Measurements from ENCODE around the gene ASIC4. TPM values are rescaled to one million over a fixed set of nuclear protein-coding genes. Genes with fewer than 3 reads are reported as not detected.

ASIC4 gene
- total and polyA plus RNA-seq, 2 experiments from 2014 or later: 0.13 to 3.6 TPM

DNA sequence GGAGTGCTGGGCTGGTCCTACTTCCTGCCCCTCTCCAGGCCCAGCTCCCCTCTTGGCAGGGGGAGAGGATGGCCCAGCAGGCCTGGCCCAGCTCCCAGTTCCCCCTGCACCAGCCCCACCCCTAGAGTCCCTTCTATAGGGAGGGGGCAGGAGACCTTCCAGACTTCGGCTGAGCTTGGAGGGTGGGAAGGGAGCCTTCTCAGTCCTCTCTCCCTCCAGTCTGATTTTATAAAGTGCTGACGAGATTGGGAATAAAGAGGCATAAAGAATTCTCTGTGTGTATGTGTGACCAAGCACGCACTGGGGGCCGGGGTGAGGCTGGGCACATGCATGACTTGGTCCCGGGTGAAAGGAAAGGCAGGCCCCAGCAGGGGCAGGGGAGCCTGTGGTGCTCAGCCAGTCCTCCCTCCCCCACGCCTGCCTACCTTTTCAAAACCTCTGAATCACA lies 24.2 kb downstream of the ASIC4 start (continued):
- TF ChIP-seq, protein P1, sequence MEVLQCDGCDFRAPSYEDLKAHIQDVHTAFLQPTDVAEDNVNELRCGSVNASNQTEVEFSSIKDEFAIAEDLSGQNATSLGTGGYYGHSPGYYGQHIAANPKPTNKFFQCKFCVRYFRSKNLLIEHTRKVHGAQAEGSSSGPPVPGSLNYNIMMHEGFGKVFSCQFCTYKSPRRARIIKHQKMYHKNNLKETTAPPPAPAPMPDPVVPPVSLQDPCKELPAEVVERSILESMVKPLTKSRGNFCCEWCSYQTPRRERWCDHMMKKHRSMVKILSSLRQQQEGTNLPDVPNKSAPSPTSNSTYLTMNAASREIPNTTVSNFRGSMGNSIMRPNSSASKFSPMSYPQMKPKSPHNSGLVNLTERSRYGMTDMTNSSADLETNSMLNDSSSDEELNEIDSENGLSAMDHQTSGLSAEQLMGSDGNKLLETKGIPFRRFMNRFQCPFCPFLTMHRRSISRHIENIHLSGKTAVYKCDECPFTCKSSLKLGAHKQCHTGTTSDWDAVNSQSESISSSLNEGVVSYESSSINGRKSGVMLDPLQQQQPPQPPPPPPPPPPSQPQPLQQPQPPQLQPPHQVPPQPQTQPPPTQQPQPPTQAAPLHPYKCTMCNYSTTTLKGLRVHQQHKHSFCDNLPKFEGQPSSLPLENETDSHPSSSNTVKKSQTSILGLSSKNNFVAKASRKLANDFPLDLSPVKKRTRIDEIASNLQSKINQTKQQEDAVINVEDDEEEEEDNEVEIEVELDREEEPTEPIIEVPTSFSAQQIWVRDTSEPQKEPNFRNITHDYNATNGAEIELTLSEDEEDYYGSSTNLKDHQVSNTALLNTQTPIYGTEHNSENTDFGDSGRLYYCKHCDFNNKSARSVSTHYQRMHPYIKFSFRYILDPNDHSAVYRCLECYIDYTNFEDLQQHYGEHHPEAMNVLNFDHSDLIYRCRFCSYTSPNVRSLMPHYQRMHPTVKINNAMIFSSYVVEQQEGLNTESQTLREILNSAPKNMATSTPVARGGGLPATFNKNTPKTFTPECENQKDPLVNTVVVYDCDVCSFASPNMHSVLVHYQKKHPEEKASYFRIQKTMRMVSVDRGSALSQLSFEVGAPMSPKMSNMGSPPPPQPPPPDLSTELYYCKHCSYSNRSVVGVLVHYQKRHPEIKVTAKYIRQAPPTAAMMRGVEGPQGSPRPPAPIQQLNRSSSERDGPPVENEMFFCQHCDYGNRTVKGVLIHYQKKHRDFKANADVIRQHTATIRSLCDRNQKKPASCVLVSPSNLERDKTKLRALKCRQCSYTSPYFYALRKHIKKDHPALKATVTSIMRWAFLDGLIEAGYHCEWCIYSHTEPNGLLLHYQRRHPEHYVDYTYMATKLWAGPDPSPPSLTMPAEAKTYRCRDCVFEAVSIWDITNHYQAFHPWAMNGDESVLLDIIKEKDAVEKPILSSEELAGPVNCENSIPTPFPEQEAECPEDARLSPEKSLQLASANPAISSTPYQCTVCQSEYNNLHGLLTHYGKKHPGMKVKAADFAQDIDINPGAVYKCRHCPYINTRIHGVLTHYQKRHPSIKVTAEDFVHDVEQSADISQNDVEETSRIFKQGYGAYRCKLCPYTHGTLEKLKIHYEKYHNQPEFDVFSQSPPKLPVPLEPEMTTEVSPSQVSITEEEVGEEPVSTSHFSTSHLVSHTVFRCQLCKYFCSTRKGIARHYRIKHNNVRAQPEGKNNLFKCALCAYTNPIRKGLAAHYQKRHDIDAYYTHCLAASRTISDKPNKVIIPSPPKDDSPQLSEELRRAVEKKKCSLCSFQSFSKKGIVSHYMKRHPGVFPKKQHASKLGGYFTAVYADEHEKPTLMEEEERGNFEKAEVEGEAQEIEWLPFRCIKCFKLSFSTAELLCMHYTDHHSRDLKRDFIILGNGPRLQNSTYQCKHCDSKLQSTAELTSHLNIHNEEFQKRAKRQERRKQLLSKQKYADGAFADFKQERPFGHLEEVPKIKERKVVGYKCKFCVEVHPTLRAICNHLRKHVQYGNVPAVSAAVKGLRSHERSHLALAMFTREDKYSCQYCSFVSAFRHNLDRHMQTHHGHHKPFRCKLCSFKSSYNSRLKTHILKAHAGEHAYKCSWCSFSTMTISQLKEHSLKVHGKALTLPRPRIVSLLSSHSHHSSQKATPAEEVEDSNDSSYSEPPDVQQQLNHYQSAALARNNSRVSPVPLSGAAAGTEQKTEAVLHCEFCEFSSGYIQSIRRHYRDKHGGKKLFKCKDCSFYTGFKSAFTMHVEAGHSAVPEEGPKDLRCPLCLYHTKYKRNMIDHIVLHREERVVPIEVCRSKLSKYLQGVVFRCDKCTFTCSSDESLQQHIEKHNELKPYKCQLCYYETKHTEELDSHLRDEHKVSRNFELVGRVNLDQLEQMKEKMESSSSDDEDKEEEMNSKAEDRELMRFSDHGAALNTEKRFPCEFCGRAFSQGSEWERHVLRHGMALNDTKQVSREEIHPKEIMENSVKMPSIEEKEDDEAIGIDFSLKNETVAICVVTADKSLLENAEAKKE (CRISPR knock-in tag; IDR thresholded peaks at IDR 0.05): no peak
- TF ChIP-seq, protein P2, sequence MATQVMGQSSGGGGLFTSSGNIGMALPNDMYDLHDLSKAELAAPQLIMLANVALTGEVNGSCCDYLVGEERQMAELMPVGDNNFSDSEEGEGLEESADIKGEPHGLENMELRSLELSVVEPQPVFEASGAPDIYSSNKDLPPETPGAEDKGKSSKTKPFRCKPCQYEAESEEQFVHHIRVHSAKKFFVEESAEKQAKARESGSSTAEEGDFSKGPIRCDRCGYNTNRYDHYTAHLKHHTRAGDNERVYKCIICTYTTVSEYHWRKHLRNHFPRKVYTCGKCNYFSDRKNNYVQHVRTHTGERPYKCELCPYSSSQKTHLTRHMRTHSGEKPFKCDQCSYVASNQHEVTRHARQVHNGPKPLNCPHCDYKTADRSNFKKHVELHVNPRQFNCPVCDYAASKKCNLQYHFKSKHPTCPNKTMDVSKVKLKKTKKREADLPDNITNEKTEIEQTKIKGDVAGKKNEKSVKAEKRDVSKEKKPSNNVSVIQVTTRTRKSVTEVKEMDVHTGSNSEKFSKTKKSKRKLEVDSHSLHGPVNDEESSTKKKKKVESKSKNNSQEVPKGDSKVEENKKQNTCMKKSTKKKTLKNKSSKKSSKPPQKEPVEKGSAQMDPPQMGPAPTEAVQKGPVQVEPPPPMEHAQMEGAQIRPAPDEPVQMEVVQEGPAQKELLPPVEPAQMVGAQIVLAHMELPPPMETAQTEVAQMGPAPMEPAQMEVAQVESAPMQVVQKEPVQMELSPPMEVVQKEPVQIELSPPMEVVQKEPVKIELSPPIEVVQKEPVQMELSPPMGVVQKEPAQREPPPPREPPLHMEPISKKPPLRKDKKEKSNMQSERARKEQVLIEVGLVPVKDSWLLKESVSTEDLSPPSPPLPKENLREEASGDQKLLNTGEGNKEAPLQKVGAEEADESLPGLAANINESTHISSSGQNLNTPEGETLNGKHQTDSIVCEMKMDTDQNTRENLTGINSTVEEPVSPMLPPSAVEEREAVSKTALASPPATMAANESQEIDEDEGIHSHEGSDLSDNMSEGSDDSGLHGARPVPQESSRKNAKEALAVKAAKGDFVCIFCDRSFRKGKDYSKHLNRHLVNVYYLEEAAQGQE (IDR thresholded peaks at IDR 0.05; ENCODE audit: unreplicated experiment): no peak
- no peak for TF ChIP-seq JUNB (IDR thresholded peaks at IDR 0.05; ENCODE audit: unreplicated experiment)
